D721Med (cell line): ENCODE data around the gene ZNF281.

Experiments used
- DNase-seq: peaks from one replicate; pipeline ENCODE4 v3.0.0; 2011; ENCODE audit warnings: low spot score; ENCODE audit not compliant: insufficient read length
- FAIRE-seq: peaks from 2 replicates; lab custom pipeline; 2011; peaks lifted over from hg19 to GRCh38; lab: Jason Lieb, UNC
- TF ChIP-seq, protein P1 (sequence below): IDR thresholded peaks from 2 replicates; pipeline ENCODE4 v1.5.1; 2012; ENCODE audit warnings: mild to moderate bottlenecking, control low read depth; ENCODE audit not compliant: insufficient read depth; ENCODE audit errors: missing control alignments

ZNF281 gene

DNA sequence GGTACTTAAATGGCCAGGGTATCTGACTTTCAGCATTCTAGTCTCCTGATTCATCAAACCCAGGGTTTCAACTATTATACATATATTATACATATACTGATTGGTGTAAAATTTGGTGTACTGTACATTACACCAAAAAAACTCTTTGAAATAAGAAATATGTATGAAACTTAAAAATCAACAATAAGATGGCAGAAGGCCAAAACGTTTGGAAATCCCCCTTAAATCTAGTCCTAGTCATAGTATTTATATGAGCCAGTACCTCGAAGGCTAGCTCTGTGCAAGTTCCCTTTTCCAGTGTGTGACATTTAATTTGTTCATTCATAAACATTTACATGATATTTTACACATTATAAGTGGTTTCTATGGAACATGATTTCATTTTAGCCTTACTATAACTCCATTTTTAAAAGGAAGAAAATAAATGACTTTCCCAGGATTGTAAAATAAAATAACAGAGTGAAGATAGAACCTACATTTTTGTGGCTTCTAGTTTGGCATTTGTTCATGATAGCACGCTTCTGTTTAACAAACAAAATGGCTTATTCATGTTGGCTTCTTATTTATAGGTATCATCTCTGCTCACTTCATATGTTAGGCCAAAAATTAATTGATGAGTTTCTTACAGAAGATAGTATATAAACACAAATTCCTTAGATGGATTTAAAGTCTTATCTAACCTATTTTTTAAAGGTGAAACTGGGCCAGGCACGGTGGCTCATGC lies 18.8 kb upstream of the ZNF281 start:
- TF ChIP-seq, protein P1, sequence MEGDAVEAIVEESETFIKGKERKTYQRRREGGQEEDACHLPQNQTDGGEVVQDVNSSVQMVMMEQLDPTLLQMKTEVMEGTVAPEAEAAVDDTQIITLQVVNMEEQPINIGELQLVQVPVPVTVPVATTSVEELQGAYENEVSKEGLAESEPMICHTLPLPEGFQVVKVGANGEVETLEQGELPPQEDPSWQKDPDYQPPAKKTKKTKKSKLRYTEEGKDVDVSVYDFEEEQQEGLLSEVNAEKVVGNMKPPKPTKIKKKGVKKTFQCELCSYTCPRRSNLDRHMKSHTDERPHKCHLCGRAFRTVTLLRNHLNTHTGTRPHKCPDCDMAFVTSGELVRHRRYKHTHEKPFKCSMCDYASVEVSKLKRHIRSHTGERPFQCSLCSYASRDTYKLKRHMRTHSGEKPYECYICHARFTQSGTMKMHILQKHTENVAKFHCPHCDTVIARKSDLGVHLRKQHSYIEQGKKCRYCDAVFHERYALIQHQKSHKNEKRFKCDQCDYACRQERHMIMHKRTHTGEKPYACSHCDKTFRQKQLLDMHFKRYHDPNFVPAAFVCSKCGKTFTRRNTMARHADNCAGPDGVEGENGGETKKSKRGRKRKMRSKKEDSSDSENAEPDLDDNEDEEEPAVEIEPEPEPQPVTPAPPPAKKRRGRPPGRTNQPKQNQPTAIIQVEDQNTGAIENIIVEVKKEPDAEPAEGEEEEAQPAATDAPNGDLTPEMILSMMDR = no peak
- FAIRE-seq (no peak), DNase-seq (no peak)

- FAIRE-seq = no peak
- TF ChIP-seq, protein P1 = no peak
- DNase-seq = no peak
These were observed 17.9 kb upstream of the ZNF281 start for GRCh38 chr1:200427744-200428143.

DNA sequence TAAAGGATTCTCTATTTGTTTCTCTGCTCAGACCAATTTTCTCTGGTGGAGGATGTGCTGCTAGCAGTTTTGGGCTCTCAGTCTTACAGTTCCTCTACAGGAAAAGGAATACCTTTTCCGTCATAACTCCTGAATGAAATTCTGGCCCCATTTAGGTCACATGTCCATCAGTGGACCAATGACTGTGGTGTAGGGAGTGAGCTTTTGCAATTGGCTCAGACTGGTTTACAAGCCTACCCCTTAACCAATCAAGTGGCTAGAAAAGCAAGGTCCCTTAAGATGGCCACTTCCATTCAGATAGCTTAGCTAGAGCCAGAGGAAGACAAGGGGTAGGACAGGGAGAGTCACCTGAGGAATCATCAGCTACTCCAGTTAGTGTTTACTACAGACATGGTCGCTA lies 16.4 kb upstream of the ZNF281 start:
- no peak for DNase-seq
- no peak for FAIRE-seq
- TF ChIP-seq, protein P1 = no peak

DNA sequence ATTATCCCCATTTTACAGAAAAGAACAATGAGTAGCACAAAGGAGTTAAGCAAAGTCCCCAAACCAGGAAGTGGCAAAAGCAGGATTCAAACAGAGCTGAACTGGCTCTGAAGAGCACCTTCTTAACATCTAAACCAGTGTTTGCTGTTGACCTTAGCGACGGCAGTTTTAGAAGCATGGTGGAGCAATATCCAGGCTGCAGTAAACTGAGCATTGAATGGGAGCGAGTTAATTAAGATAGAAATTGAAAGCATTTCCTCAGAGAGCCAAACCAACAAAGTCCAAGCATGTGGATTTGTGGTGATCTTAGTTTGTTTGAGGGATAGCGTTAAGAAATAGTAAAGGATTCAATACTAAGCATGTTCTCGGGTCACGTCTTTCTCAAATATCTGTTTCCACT lies 13.4 kb upstream of the ZNF281 start:
- TF ChIP-seq, protein P1 = no peak
- no peak for DNase-seq
- no peak for FAIRE-seq

GRCh38 chr1:200422211-200422610 lies 12.4 kb upstream of the ZNF281 start:
- TF ChIP-seq, protein P1 = no peak
- no peak for FAIRE-seq
- no peak for DNase-seq

GRCh38 chr1:200415789-200416593 lies 6.2 kb upstream of the ZNF281 start:
- TF ChIP-seq, protein P1 = no peak
- DNase-seq (no peak), FAIRE-seq (no peak)

DNA sequence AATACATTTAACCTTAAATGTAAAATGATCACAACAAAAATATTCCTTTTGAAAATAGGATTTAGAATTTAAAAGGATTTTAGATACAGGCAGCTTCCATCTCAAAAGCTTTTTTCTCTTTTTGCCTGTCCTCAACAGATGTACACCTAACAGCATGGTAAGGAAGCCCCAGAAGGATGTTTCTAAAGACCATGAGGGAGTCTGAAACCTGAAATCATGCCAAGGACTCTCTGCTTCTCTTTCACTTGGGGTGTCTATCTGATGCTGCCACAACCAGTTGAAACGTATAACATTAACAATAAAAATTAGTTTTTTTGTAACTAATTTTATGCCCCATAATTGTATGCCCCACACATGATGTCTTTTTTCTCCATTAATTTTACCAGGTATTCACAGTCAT lies 5.4 kb upstream of the ZNF281 start:
- TF ChIP-seq, protein P1 = no peak
- DNase-seq (no peak), FAIRE-seq (no peak)
